ENCODE data around the gene BORCS8. TPM values are rescaled to one million over a fixed set of nuclear protein-coding genes. Genes with fewer than 3 reads are reported as not detected.

The BORCS8 gene
- total and polyA plus RNA-seq, 2 of the 13 experiments (the other 11 are each of a cell fraction or from before 2014, with no cell fraction given) = 9.6 to 13.3 TPM

GRCh38 chr19:19224150-19224851, 32.3 kb upstream of the BORCS8 start:
- CTCF ChIA-PET (ENCODE audit: low intra/inter-chr PET ratio, low total read pairs) = interaction anchor here (1.0 to 1.8 kb wide), 2 partner anchors 21 to 38 kb away, joined by 4 to 16 read pairs; partner anchors contain the start of gene NR2C2AP
- Histone ChIP-seq H3K4me1 (ENCODE audit: insufficient read depth, low read length) (peaks cover 32% of the 10 kb centered on the region), H3K9me3 (ENCODE audit: low read length) (no peaks in the 10 kb centered on the region), H3K4me2 (ENCODE audit: low read depth, low read length) (peak overlapping the region; percentile 64), H3K4me3 (replicated peaks in 1 of 3; ENCODE audit: insufficient read depth in 1 of 3, low read depth in 2 of 3, low read length in 3 of 3) (peak overlapping the region in 2 of 3 experiments; percentile 45 to 64; a peak in 3 of 6 replicates), H3K79me2 (ENCODE audit: insufficient read depth, low read length) (no peaks in the 10 kb centered on the region), H3K27ac (ENCODE audit: extremely low read length, insufficient read depth, low read length) (no peak overlapping the region), H4K20me1 (ENCODE audit: insufficient read depth, low read length) (no peaks in the 10 kb centered on the region), H3K36me3 (replicated peaks in 1 of 2; ENCODE audit: control insufficient read depth in 1 of 2, insufficient read depth in 2 of 2, low read length in 2 of 2) (no peaks in the 10 kb centered on the region), H3K9ac (ENCODE audit: insufficient read depth, low read depth, low read length) (no peak overlapping the region), H2AFZ (ENCODE audit: low read length) (no peak overlapping the region), H3K27me3 (ENCODE audit: control insufficient read depth in 1 of 2, insufficient read depth in 2 of 2, low read length in 2 of 2) (peaks cover 6 to 41% of the 10 kb centered on the region in 2 experiments)
- DNase-seq (ENCODE audit: low spot score) = no peak
- 47% methylated on average over 17 of the region's 17 CpGs for WGBS (ENCODE audit: low lambda C conversion rate)
- BruUV-seq (replicated peaks) = no TSS peak
- FAIRE-seq = no peak
- in situ Hi-C loops (cut with HindIII; ENCODE audit: extremely low pct_ligation_motif_present, low pct_unique_long_range_greater_than_20kb) (no loop called here), intact Hi-C loops (cut with micrococcal nuclease; ENCODE audit: unreplicated experiment) (no loop called here)
- TF ChIP-seq TOPORS (CRISPR knock-in tag; IDR thresholded peaks at IDR 0.05) = 0 out of 2 replicates have a peak, but pooled peaks have one; percentile 53
- TF ChIP-seq, protein P1, sequence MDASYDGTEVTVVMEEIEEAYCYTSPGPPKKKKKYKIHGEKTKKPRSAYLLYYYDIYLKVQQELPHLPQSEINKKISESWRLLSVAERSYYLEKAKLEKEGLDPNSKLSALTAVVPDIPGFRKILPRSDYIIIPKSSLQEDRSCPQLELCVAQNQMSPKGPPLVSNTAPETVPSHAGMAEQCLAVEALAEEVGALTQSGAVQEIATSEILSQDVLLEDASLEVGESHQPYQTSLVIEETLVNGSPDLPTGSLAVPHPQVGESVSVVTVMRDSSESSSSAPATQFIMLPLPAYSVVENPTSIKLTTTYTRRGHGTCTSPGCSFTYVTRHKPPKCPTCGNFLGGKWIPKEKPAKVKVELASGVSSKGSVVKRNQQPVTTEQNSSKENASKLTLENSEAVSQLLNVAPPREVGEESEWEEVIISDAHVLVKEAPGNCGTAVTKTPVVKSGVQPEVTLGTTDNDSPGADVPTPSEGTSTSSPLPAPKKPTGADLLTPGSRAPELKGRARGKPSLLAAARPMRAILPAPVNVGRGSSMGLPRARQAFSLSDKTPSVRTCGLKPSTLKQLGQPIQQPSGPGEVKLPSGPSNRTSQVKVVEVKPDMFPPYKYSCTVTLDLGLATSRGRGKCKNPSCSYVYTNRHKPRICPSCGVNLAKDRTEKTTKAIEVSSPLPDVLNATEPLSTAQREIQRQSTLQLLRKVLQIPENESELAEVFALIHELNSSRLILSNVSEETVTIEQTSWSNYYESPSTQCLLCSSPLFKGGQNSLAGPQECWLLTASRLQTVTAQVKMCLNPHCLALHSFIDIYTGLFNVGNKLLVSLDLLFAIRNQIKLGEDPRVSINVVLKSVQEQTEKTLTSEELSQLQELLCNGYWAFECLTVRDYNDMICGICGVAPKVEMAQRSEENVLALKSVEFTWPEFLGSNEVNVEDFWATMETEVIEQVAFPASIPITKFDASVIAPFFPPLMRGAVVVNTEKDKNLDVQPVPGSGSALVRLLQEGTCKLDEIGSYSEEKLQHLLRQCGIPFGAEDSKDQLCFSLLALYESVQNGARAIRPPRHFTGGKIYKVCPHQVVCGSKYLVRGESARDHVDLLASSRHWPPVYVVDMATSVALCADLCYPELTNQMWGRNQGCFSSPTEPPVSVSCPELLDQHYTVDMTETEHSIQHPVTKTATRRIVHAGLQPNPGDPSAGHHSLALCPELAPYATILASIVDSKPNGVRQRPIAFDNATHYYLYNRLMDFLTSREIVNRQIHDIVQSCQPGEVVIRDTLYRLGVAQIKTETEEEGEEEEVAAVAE (CRISPR knock-in tag; IDR thresholded peaks at IDR 0.05; ENCODE audit: borderline replicate concordance) = no peak
- POLR2A ChIA-PET = interaction anchor here (1.1 to 2.2 kb wide), 3 partner anchors 9 to 32 kb away, joined by 3 to 9 read pairs (median 8); partner anchors contain the start of genes BORCS8, NR2C2AP and RFXANK
- no peak; the same call in 2 of the 3 replicates for ATAC-seq
